Fibroblast of skin of right quadriceps (primary cell): ENCODE measurements around the gene FMNL2.
"Not testable (repeated sequence)": the region's sequence is repeated elsewhere in the genome, so short reads cannot be mapped to it uniquely, and the experiment has no call there.

Source experiments
- DNase-seq: peaks from one replicate; pipeline ENCODE4 v3.0.0-alpha.2; 2013

The FMNL2 gene

DNA sequence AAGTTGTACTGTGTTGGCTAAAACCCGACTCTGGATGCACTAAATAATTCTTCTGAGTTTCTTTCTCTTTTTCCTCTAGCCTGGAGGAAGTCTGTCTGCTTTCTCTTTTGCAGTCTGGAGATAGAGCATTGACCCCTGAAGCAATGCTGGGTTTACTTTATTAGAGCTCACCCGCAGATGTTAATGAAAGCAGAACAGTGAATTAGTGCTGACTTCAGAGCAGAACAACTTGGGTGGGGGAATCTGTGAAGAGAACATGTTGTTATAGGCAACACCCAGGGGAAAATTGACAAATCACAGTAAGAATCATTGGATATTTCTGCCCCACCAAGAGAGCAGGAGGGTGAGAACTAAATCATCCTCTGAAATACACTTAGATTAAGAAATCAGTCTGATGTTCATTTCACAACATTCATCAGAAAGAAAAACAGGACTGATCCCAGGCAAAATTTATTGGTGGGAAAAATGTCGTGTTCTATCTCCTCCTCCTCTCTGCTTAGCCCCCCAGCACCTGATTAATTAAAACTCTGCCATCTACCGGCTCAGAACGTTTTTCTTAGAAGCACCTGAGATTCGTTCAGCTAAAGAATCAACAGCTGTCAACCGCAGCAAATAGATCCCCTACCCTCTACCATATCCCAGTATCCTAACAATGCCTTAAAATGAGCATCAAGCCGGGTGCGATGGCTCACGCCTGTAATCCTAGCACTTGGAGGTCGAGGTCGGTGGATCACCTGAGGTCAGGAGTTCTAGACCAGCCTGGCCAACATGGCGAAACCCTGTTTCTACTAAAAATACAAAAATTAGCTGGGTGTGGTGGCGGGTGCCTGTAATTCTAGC is 165.1 kb downstream of the FMNL2 start:
- no peak for DNase-seq

DNA sequence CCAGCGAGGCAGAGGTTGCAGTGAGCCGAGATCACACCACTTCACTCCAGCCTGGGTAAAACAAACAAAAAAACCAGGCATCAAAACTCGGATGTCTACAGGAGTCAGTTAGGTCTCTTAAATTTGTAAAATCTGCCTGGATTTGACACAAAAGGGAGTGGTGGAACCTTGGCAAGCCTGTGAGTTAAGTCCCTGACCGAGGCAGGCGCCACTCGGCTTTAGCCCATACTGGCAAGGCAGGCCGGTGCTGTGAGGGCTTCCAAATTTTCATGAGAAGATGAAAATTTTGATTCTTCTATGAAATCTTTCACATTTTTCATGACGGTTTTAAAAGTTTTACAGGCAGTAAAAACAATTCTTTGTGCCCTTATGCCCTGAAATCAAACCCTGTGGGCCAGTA is 165.8 kb downstream of the FMNL2 start:
- DNase-seq, result no peak

DNA sequence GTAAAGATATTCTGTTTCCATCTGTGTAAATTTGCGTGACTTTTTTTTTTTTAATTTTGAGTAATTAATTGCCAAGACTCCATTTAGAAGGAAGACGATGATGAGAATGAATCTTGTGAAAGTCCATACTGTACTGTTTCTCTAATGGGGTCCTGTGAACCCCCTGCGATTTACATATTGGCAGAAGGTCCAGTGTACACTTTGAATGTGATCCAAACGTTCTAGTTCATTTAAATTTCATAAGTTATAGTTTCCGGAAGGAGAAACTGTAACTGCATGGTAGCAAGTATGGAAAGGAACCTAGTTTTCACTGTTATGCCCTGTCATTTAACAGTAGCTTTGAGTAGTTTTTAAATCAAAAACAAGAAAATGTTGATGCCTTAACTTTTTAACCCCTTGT is 166.7 kb downstream of the FMNL2 start:
- DNase-seq, result no peak

DNA sequence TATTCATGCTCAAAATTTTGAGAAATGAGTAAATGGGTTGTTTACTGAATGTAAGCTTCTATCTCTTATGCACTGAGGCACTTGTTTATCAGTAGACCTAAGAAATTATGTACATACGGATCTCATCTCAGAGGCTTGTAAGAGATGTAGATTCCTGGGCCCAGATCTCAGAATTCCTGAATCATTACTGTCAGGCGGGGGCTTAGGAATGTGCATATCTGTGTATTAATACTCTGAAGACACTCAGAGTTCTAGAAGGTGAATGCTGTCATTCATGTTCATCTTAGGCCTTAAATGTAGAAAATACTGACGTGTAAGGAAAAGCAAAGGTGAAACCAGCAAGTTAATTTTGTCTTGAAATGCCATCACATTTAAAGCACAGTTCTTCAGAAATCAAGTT is 169.6 kb downstream of the FMNL2 start:
- DNase-seq, result peak; percentile 56

DNA sequence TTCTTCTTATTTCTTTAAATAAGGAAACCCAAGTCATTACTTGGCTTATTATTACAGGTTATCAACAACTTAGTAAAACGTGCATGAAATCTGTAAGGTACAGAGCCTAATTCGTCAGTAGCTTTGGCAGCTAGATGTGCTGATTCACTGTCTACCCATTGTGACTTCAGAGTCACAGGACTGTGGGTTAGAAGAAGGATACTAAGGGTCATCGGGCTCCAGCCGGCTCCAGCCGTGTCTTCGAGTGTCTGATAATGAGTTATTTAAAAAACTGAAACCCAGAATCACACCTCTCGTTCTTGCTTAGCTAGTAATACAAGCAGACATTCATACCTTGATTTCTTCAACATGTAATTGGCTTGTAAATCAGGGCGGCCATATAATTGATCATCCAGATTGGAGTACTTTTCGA is 170.5 kb downstream of the FMNL2 start:
- DNase-seq, result no peak

DNA sequence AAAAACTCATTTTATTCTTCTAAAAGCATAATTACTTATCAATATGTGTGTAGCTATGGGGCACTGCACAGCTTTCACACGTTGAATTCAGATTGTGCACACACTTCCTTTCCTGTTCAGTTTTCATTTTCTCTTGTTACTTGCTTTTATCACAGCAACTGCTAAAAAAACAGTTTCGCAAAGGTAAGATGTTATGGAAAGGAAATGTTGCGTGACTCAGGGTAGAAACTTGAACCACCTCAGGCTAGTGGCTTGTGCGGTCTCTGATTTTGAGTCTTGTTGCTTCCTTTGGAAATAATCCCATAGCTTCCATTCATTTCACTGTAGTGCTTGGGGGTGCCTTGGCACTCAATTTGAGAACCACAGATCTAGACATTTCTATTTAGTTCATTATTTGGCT is 171.9 kb downstream of the FMNL2 start:
- DNase-seq, result peak; percentile 31

DNA sequence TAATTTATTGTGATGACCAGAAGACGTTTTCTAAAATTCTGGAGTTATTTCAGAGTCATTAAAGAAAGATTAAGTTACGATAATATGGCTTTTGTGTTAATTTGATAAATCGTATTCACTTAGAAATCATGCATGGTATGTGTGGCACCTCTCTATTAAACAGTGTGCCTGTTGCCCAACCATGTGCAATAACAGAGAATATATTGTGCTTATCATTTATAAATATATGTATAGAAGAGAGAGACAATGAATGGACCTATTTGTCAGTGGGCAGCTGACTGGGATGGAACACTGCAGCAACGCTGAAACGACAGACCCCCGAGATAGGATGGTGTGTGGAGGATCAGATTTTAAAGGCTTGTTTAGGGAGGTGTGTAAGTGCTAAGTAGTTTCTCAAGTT is 172.9 kb downstream of the FMNL2 start:
- DNase-seq, result no peak

DNA sequence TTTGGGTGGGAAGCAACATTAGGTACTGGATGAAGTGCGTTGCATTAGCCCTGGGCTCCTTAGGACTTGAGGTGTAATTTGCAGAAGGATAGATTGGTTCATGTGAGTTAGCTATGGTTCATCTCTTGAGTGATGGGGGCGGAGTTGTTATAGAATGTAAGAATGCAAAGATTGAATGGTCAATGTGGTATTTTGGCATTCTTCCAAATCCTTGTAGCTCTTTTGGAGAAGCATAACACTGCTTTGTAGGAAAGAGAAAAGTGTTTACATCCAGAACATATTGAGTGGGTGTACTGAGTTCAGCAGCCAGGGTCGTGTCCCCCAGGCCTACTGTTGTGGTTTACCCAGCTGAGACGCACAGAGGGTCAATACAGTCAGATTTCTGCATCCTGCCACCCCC is 173.5 kb downstream of the FMNL2 start:
- peak; percentile 60 for DNase-seq

DNA sequence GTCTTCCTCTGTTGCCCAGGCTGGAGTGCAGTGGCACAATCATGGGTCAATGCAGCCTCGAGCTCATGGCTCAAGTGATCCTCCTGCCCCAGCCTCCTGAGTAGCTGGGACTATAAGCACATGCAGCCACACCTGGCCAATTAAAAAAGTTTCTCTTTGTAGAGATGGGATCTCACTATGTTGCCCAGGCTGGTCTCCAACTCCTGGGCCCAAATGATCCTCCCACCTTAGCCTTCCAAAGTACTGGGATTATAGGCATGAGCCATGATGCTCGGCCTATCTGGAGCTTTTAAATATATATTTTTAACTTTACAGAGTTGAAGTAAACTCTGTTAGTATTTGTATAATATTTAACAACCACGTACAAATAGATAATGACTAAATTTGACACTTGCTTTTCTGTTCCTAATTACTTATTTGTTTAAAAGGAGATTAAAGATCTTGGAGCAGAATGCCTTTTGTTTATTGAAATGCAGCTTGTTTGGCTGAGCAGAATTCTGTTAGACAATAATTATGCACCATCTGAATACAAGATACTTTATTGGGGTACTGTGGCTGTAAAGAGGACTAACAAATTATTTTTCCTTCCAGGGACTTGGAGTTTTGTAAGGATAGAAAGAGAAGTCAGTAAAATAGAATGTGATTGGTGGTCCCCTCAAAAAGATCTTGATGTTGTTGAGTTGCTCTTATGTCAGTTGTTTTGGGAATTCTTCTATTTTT is 175.0 kb downstream of the FMNL2 start:
- no peak for DNase-seq

DNA sequence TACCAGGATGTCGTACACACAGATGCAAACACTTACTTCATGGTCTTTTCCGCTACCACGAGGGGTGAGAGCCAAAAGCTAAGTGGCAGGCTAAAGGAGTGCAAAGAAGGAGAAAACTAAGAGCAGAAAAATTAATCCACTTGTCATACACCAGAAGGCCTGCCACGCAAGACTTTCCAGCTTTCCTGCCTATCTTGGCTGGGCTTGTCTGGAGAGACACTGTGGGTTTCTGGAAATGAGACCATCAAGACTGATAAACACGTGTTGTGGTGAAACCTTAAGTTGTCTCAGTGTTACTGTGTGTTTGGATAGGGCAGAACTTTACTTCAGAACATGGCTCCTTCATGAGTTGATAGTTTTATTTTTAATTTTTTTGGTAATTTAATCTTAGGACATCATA is 175.6 kb downstream of the FMNL2 start:
- no peak for DNase-seq

DNA sequence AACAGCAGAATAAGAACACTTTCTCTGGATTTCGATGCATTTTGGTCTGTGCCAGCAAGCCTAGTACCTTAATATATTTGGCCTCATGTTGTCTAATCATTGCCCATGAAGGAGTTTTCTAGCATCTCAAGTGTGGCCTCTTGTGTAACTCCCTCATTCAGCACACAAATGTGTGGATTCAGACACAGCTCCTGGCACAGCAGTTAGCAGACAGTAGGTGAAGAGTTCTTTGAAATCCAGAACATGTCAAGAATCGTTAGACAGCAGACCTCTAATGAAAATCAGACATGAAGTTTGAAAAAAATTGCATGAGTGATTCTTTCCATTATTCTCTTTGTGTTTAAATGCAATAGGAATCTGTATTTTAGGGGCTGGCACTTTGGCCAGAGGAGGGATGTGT is 177.0 kb downstream of the FMNL2 start:
- DNase-seq, result no peak

DNA sequence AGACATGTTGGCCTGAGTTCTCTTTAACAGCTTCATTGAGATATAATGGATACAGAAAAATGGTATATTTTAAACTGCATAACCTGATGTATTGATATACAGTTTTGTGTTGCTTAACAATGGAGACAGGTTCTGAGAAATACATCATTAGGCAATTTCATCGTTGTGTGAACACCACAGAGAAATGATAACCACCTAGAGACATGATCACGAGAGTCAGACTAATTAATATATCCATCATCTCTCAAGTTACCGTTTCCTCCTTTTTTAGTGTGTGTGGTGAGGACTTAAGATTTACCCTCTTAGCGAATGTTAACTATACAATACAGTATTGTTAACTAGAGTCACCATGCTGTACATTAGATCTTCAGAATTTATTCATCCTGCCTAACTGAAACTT is 178.1 kb downstream of the FMNL2 start:
- no peak for DNase-seq

DNA sequence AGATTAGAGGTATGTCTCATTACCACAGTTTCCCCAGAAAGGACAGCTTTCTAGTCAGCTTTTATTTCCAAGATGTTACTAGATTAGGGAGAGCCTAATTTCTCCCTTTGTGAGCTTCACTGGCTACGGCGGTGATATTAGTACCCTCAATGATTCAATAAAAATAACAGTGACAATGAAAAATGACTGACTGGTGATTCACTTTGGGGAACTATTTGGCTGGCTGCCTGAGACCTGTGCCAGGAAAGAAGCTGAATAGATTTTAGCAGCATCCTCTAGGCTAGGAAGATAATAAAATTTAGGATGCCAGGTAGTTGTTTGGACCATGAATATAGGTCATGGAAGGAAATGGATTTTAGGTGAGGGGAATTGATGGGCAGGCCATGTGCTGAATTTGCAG is 178.7 kb downstream of the FMNL2 start:
- DNase-seq, result peak; percentile 71

DNA sequence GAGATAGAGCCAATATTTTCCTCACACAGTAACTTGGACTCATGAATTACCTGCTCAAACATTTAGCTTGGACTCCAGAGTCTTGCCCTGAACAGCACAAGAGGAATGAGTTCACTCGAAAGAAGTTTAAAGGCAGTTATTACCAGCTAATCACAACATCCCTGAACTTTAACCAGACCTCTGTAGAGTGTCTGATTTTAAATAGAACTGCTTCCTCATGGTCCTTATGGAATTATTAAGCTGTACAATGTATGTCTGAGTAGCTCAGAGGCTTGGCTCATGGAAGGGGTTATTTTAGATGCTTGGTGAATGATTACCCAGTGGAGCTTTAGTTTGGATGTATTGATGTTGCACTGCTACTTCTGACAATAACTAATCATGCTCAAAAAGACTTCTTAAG is 183.1 kb downstream of the FMNL2 start:
- no peak for DNase-seq

DNA sequence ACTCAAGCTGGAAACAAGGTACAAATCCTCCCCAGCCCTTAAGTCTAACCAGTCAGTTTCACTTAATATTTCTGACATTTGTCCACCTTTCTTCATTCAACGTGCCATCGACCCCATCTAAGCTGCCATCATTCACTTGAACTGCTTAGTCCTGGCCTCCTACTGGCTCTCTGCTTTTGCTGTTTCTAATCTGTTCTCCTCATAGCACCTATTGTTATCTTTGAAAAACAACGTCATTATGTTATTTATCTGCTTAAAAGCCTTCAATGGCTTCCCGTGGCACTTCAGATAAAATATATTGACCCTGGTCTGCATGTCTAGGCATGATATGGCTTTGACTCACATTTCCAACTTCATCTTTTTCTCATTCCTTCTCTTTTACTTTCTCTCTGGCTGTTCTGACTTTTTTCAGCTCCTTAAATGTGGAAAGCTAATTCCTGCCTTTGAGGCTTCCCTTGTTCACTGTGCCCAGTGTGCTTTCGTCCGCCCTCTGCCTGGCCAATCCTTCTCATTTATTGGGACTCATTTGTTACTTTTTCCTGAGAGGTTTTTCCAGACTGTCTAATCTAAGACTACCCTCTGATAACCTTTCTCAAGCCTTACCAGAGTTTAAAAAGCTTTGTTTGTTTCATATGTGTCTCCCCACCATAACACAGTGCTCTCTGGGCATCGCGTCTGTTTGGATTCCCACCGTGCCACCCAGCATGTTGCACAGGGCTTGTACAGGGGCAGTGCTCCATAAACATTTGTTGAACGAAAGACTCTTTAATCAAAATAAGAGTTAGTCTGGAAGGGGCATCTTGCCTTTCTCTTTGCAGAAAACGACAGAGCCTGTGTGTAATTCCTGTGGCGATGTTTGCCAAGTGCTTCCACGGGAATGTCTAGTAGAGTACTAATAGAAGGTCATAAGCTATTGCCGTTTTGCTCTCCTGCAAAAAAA is 183.9 kb downstream of the FMNL2 start:
- no peak for DNase-seq

DNA sequence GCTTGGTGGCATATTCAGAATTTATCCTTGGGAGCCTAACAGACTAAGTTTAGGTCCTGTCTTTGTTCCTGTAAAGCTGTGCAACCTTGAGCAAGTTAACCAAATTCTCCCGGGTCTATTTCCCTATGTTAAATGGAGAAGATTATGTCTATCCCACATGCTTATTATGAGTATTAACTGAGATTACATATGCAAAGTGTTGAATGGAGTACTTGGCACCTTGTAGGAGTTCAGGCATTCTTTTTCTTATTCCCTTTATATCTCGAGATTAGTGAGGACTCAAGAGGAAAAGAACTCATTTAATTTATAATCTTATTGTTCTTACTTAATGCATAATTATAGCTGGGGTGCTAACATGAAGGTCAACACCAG is 184.6 kb downstream of the FMNL2 start:
- no peak for DNase-seq

DNA sequence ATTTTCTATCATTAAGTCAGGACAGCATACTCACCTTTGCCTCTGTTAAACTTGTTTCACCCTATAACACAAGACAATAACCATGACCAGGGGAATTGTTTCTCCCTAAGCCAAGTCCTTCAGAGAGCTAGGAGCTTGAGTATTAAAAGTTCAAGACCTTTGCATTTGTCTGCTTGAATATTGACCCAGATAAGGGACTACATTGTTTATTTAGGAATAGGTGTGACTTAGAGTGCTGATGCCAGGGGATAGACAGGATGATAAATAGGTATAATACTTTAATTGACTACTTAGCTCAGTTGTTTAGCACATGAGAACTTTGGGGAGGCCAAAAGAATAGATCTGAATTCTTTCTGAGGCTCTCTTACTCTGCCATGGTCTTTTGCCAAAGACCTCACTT is 185.8 kb downstream of the FMNL2 start:
- DNase-seq, result no peak

DNA sequence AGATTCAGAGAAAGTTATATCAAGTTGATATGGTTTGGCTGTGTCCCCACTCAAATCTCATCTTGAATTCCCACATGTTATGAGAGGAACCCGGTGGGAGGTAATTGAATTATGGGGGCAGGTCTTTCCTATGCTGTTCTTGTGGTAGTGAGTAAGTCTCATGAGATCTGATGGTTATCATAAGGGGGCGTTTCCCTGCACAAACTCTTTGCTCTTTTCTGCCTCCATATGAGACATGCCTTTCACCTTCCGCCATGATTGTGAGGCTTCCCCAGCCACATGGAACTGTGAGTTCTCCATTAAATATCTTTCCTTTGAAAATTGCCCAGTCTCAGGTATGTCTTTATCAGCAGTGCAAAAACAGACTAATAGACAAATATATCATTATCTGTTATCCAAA is 187.5 kb downstream of the FMNL2 start:
- not testable (repeated sequence) for DNase-seq

DNA sequence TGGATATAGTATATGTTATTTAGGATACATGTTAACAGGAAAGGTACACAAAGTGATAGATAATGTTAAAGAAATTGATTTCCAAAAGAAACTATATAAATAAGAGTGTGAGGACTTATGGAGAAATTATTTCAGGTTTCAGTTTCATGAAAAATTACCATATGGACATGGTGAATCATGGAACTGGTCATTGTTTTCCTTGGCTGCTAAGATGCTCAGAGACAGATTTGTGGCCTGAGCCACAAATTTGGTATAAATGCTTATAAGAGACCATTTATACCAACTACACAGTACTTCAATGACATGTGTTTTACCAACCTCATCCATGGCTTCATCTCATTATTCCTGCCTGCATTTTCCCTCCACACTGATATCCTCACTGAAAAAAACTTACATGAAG is 188.1 kb downstream of the FMNL2 start:
- DNase-seq, result peak; percentile 63

DNA sequence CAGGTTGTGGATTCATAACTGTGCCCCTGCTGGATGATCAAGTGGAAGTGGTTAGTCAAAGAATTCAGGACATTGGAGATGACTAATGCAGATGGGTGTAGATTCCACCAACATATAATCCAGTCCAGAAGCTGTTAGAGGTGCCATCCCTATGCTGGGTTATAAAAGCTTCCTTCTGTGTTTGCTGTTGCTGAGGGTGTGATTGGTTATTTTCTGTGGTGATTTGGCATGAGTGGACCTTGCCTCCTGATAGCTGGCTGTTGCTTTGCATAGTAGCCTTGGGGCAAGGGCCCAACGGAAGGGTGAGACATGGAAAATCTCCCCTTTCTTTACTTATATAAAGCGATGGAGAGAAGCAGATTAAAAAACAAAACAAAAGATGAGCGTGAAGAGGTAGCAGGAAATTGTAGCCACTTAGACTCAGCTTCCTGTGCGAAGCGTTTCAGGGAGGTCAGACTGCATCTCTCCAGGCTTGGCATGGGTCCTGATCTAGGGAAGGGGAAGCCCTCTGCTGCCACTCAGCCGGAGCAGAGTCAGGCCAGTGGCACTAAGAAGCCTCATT is 190.4 kb downstream of the FMNL2 start:
- DNase-seq, result peak; percentile 77

DNA sequence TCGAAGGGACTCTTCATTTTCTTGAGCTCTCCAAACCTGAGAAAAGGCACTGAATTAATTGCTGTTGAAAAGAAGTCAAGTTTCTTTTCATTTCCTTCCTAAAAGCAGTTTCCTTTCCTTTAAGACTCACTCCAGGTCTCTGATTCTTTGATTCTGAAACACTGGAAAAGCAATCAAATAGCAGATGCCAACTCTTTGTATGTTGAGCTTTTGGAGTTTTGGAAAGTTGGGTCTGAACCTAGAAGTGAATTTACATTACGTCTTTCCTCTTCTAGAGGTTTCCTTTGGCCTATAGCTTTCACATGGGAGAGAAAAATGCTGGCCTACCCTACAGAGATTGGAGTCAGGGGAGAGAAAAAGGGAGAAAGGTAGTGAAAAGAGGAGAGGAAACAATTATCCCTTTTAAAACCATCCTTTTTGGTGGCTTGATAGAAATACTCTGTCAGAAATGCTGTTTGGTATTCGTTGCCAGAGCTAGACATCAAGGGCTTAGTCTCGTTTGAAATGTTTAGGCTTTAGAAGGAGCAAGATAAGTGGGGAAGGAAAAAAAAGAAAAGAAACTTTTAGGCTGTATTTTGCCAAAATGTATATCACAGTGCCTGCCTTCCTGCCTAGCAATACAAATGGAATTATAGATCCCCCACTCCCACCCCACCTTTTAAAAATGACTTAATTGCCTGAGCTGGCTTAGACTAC is 194.6 kb downstream of the FMNL2 start:
- no peak for DNase-seq

DNA sequence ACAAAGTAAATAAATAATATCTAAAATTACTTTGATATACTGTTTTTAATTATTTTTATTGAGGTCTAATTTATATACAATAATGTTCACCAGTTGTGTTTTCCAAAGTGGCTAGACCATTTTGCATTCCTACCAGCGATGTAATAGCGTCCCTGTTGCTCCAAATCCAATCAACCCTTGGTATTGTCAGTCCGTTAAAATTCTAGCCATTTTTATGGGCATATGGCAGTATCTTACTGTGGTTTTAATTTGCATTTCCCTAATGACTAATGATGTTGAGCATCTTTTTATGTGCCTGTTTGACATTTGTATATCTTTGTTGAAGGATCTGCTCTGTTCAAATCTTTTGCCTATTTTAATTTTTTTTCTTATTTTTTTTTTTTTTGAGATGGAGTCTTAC is 197.3 kb downstream of the FMNL2 start:
- peak; percentile 66 for DNase-seq
